Superior temporal gyrus (tissue), 1 donor: Measurements from ENCODE around the gene USE1.

Source experiments
- DNase-seq: peaks from one replicate; pipeline ENCODE4 v3.0.0-alpha.2; 2016; ENCODE audit errors: extremely low spot score

Gene USE1

GRCh38 chr19:17235971-17236777 lies 21.0 kb downstream of the USE1 start:
- DNase-seq, result no peak

GRCh38 chr19:17236811-17237543 lies 21.8 kb downstream of the USE1 start:
- no peak for DNase-seq

GRCh38 chr19:17237747-17238706 lies 22.9 kb downstream of the USE1 start:
- no peak for DNase-seq

- no peak for DNase-seq
Measured at GRCh38 chr19:17240062-17240752, 25.1 kb downstream of the USE1 start.

- no peak for DNase-seq
Measured at GRCh38 chr19:17240826-17241399, 25.8 kb downstream of the USE1 start.

GRCh38 chr19:17242431-17243208 lies 27.5 kb downstream of the USE1 start:
- no peak for DNase-seq

GRCh38 chr19:17243211-17243829 lies 28.2 kb downstream of the USE1 start:
- DNase-seq, result no peak

- no peak for DNase-seq
Measured at GRCh38 chr19:17243830-17244617, 28.9 kb downstream of the USE1 start.

- DNase-seq, result no peak
Measured at GRCh38 chr19:17244618-17245534, 29.7 kb downstream of the USE1 start.

GRCh38 chr19:17245535-17245984 lies 30.4 kb downstream of the USE1 start, which contains the start of gene NR2F6:
TSS of gene NR2F6 (minus strand) at chr19:17245919. CDS start at chr19:17245220, 699 bp downstream.
- no peak for DNase-seq

GRCh38 chr19:17246681-17247425 lies 31.7 kb downstream of the USE1 start:
- DNase-seq, result no peak

- no peak for DNase-seq
Measured at GRCh38 chr19:17248011-17248776, 33.0 kb downstream of the USE1 start.

GRCh38 chr19:17249887-17250548 lies 34.9 kb downstream of the USE1 start:
- DNase-seq, result no peak

GRCh38 chr19:17254636-17255035 lies 39.5 kb downstream of the USE1 start:
- no peak for DNase-seq

GRCh38 chr19:17255150-17255621 lies 40.0 kb downstream of the USE1 start:
- no peak for DNase-seq
